ENCODE data around the gene UBE4B. TPM values are rescaled to one million over a fixed set of nuclear protein-coding genes. Genes with fewer than 3 reads are reported as not detected.

UBE4B gene
- total and polyA plus RNA-seq, 2 donors (not counting 1 experiment from before 2014, with no cell fraction given) = 21.7 to 57.5 TPM

- no peaks in the 10 kb centered on the region for H4K20me1 ChIP-seq (ENCODE audit: control insufficient read depth, insufficient read depth, low read length, poor library complexity, severe bottlenecking)
- Mint-ChIP-seq H3K9me3 (ENCODE audit: insufficient read depth) (no peaks in the 10 kb centered on the region), H3K4me3 (no peak overlapping the region), H3K27ac (no peak overlapping the region), H3K4me1 (peaks cover 5% of the 10 kb centered on the region), H3K27me3 (no peaks in the 10 kb centered on the region)
- no peaks in the 10 kb centered on the region for H3K36me3 ChIP-seq (replicated peaks in 1 of 2; ENCODE audit: control extremely low read depth in 1 of 2, control insufficient read depth in 1 of 2, extremely low read depth in 1 of 2, insufficient read depth in 2 of 2, low read length in 1 of 2)
- intact Hi-C loops (cut with micrococcal nuclease) = no loop called here
- H3K79me2 ChIP-seq (ENCODE audit: control insufficient read depth, insufficient read depth, low read length) = no peaks in the 10 kb centered on the region
- H3K27me3 ChIP-seq (replicated peaks in 1 of 4; ENCODE audit: control extremely low read depth in 1 of 4, control insufficient read depth in 3 of 4, insufficient read depth in 4 of 4, low read length in 3 of 4) = no peaks in the 10 kb centered on the region
- H3K4me3 ChIP-seq (ENCODE audit: control extremely low read depth in 1 of 5, extremely low read depth in 1 of 5, insufficient read depth in 1 of 5, low read depth in 2 of 5, low read length in 4 of 5) = no peak overlapping the region
- H3K27ac ChIP-seq (ENCODE audit: low read length in 2 of 2) = no peak overlapping the region
- POLR2A ChIA-PET = no interaction called here
- H3K4me1 ChIP-seq (ENCODE audit: control insufficient read depth in 2 of 2, insufficient read depth in 2 of 2, low read length in 2 of 2) = peaks cover 0 to 6% of the 10 kb centered on the region in 2 donors
- H3K9ac ChIP-seq (ENCODE audit: low read length) = no peak overlapping the region
- ATAC-seq (ENCODE audit: low read depth) (no peak), DNase-seq (no peak)
- TF ChIP-seq CTCF (IDR thresholded peaks at IDR 0.05) = no peak
- TF ChIP-seq EZH2 (IDR thresholded peaks at IDR 0.05; ENCODE audit: borderline replicate concordance, insufficient read depth, low read depth, low read length, poor library complexity, severe bottlenecking) = no peak
- no peak overlapping the region for H2AFZ ChIP-seq (ENCODE audit: insufficient read depth, low read depth, low read length, poor library complexity, severe bottlenecking)
- no peak overlapping the region for H3K4me2 ChIP-seq (replicated peaks; ENCODE audit: low read depth, low read length, poor library complexity, severe bottlenecking)
- CTCF ChIA-PET = no interaction called here
- peaks cover 0 to 4% (median 0%) of the 10 kb centered on the region in 3 donors for H3K9me3 ChIP-seq (ENCODE audit: control extremely low read depth in 1 of 3, control insufficient read depth in 2 of 3, insufficient read depth in 1 of 3, low read length in 2 of 3)
- 92% methylated on average over 7 of the region's 12 CpGs for WGBS (ENCODE audit: insufficient coverage)
Observed at GRCh38 chr1:10186331-10187025, 153.7 kb downstream of the UBE4B start.

GRCh38 chr1:10187026-10187334 is 154.2 kb downstream of the UBE4B start:
- no peak overlapping the region for H3K4me3 ChIP-seq (ENCODE audit: control extremely low read depth in 1 of 5, extremely low read depth in 1 of 5, insufficient read depth in 1 of 5, low read depth in 2 of 5, low read length in 4 of 5)
- Mint-ChIP-seq H3K27ac (no peak overlapping the region), H3K27me3 (no peaks in the 10 kb centered on the region), H3K4me3 (no peak overlapping the region), H3K9me3 (ENCODE audit: insufficient read depth) (no peaks in the 10 kb centered on the region), H3K4me1 (peaks cover 5% of the 10 kb centered on the region)
- POLR2A ChIA-PET = no interaction called here
- intact Hi-C loops (cut with micrococcal nuclease) = no loop called here
- H3K4me2 ChIP-seq (replicated peaks; ENCODE audit: low read depth, low read length, poor library complexity, severe bottlenecking) = no peak overlapping the region
- H2AFZ ChIP-seq (ENCODE audit: insufficient read depth, low read depth, low read length, poor library complexity, severe bottlenecking) = no peak overlapping the region
- ATAC-seq (ENCODE audit: low read depth) (no peak), DNase-seq (no peak)
- no peak for TF ChIP-seq CTCF (IDR thresholded peaks at IDR 0.05)
- TF ChIP-seq EZH2 (IDR thresholded peaks at IDR 0.05; ENCODE audit: borderline replicate concordance, insufficient read depth, low read depth, low read length, poor library complexity, severe bottlenecking) = no peak
- H3K9me3 ChIP-seq (ENCODE audit: control extremely low read depth in 1 of 3, control insufficient read depth in 2 of 3, insufficient read depth in 1 of 3, low read length in 2 of 3) = peaks cover 0 to 4% (median 0%) of the 10 kb centered on the region in 3 donors
- no peaks in the 10 kb centered on the region for H4K20me1 ChIP-seq (ENCODE audit: control insufficient read depth, insufficient read depth, low read length, poor library complexity, severe bottlenecking)
- H3K9ac ChIP-seq (ENCODE audit: low read length) = no peak overlapping the region
- no CpG with 5 or more reads among the region's 4 CpGs for WGBS (ENCODE audit: insufficient coverage)
- H3K79me2 ChIP-seq (ENCODE audit: control insufficient read depth, insufficient read depth, low read length) = no peaks in the 10 kb centered on the region
- no peak overlapping the region for H3K27ac ChIP-seq (ENCODE audit: low read length in 2 of 2)
- peaks cover 0 to 6% of the 10 kb centered on the region in 2 donors for H3K4me1 ChIP-seq (ENCODE audit: control insufficient read depth in 2 of 2, insufficient read depth in 2 of 2, low read length in 2 of 2)
- no peaks in the 10 kb centered on the region for H3K27me3 ChIP-seq (replicated peaks in 1 of 4; ENCODE audit: control extremely low read depth in 1 of 4, control insufficient read depth in 3 of 4, insufficient read depth in 4 of 4, low read length in 3 of 4)
- H3K36me3 ChIP-seq (replicated peaks in 1 of 2; ENCODE audit: control extremely low read depth in 1 of 2, control insufficient read depth in 1 of 2, extremely low read depth in 1 of 2, insufficient read depth in 2 of 2, low read length in 1 of 2) = no peaks in the 10 kb centered on the region
- CTCF ChIA-PET = no interaction called here

Measured in B cell (primary cell).